Activated naive CD4-positive, alpha-beta T cell treated with Interleukin-2 at 50 U/mL for 16 hours (primary cell): ENCODE measurements around the gene GPRASP1.
"Not testable (repeated sequence)": the region's sequence is repeated elsewhere in the genome, so short reads cannot be mapped to it uniquely, and the experiment has no call there.

Source experiments
- DNase-seq: peaks from one replicate; pipeline ENCODE4 v3.0.0-alpha.2; 2020

The GPRASP1 gene

DNA sequence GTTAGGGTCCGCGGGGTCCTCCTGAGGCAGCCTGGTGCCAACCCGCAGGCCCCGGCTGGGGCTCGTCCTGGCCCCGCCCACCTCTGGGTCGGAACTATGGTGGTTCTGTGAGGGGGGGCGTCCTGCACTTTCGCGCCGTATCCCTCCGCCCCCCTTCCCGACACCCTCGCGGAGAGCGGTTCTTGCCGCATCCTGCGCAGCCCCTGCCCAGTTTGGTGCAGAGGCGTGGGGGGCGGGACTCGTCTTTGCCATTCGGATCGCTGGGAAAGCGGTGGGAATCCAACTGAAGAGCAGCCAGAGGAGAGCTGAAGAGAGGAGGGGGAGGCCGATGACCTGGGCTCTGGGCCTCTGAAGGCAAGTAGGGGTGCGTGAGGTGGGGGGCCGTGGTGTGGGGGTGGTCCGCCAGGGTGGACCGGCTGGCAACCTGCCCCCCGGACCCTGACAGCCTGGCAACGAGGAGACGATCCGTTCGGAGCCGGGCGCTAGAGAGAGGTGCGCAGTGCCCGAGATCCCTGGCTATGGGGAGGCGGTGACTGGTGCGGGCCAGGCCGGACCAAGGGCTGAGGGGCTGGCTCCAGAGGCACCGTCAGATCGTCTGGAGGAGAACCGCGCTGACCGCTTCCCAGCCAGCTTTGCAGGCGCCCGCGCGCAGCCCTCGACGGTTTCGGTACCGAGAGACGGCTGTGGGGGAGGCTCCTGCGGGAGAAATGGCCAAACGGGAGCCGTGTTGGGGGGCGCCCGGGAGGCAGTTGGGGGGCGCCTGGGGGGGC, at the start of gene GPRASP1:
GPRASP1 (plus strand) TSS at position 242 of the 770 bp plus-strand sequence. CDS start 2,431 bp downstream, outside the sequence.
- DNase-seq = peak; percentile 59

- DNase-seq = no peak
These were observed 47.0 kb upstream of the GPRASP1 start for GRCh38 chrX:102604327-102604726.

DNA sequence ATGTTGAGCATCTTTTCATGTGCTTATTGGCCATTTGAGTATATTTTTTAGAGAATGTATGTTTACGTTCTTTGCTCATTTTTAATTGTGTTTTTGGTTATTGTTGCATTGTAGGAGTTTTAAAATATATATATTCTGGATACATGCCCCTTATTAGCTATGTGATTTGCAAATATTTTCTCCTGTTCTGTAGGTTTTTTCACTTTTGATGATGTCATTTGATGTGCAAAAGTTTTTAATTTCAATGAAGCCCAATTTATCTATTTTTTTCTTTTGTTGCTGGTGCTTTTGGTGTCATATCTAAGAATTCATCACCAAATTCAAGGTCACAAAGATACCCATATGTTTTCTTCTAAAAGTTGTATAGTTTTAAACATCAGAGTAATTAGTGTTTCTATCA, 45.2 kb upstream of the GPRASP1 start:
- no peak for DNase-seq

- no peak for DNase-seq
These were observed 40.4 kb upstream of the GPRASP1 start for GRCh38 chrX:102610905-102611304.

GRCh38 chrX:102624105-102624504, 27.2 kb upstream of the GPRASP1 start:
- DNase-seq = no peak

DNA sequence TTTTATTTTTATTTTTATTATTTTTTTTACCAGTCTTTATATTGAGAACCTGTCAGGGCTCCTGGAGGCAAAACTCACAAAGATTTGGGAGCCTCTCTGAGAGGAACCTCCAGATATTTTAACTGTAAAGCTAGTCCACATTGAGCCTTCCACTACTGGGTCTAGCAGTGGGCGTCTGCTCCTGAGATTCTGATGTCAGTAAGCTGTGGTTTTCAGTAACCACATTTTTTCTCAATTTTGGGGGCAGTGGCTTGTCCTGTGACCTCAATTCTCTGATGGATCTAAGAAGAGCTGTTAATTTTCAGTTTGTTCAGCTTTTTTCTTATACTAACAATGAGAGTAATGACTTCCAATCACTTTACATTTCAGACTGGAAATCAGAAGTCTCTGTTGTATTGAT, 23.6 kb upstream of the GPRASP1 start:
- no peak for DNase-seq

GRCh38 chrX:102637561-102637960, 13.7 kb upstream of the GPRASP1 start:
- DNase-seq = no peak

DNA sequence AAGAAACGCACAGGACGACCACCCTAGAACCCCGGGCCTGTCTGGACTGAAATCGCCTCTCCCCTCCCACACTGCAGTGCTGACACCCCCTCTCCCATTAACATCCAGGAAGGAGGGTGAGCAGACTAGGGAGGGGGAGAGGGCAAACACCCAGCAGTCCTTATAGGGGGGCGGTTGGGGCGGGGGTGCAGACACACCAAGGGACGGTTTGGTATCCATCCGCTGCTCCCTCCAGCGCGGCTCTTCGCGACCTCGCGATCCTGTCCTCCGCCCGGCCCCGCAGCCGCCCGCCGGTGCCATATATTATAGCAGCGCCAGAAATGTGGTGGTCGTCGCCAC, 411 bp upstream of the GPRASP1 start:
- no peak for DNase-seq

- DNase-seq = peak; percentile 55
These were observed 877 bp downstream of the GPRASP1 start for GRCh38 chrX:102652031-102652688.

GRCh38 chrX:102654696-102655095, 3.4 kb downstream of the GPRASP1 start:
- no peak for DNase-seq

- DNase-seq = no peak
These were observed 7.3 kb downstream of the GPRASP1 start for GRCh38 chrX:102658556-102658955.

DNA sequence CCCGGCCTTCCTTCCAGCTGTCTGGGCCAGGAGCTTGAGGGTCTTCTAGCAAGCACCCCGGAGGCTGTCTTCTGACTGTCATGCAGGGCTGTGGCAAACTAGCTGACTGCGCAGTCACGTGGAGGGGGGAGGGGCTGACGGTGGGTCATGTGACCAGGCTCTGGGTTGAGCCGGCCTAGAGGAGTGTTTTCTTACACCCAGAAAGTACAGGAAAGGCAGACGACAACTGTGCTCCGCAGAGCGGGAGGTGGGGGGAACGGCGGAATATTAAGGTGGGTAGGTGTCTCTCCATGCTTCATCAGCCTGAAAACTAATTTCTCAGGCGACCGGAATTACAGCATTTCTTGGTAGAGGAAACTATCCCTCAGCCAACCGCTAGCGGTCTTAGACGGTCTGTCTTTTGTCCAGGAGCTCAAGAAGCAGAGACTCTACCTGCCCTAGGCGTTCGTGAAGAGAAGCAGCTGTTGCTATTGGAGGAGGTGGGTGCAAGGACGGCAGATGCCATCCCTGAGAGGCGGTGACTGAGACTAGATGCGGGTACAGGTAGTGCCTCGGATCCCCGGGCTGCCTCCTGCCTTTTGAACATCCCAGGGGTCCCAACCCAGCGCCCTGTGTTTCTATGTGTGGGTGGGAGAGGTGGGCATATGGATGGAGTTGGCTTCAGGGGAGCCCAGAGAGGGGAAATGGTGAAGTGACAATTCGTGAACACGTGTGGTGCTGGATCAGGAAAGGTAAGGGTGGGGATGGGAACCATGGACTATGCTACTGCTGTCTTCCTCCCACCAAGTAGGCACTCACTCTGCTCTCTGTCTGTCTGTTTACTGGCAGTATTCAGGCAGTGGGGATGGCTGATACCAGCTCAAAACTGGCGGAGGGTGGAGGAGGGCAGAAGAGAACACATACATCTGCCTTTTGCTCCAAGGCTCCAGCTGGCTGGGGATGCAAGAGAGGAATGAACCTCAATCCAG, 8.8 kb downstream of the GPRASP1 start:
- DNase-seq = peak; percentile 86

GRCh38 chrX:102663820-102664219, 12.5 kb downstream of the GPRASP1 start:
- not testable (repeated sequence) for DNase-seq

DNA sequence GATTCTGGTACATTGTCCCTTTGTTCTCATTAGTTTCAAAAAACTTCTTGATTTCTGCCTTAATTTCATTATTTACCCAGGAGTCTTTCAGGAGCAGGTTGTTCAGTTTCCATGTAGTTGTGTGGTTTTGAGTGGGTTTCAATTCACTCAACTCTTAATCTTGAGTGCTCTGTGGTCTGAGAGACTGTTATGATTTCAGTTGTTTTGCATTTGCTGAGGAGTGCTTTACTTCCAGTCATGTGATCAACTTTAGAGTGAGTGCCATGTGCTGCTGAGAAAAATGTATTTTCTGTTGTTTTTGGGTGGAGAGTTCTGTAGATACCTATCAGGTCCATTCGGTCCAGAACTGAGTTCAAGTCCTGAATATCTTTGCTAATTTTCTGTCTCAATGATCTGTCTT, 15.8 kb downstream of the GPRASP1 start:
- not testable (repeated sequence) for DNase-seq

- no peak for DNase-seq
These were observed 18.2 kb downstream of the GPRASP1 start for GRCh38 chrX:102669526-102669925.

GRCh38 chrX:102672856-102673255, 21.6 kb downstream of the GPRASP1 start:
- DNase-seq = no peak

DNA sequence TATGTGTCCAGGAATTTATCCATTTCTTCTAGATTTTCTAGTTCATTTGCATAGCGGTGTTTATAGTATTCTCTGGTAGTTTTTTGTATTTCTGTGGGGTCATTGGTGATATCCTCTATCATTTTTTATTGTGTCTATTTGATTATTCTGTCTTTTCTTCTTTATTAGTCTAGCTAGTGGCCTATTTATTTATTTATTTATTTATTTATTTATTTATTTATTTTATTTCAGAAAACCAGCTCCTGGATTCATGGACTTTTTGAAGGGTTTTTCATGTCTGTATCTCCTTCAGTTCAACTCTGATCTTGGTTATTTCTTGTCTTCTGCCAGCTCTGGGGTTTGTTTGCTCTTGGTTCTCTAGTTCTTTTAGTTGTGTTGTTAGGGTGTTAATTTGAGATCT, 26.2 kb downstream of the GPRASP1 start:
- DNase-seq = not testable (repeated sequence)

DNA sequence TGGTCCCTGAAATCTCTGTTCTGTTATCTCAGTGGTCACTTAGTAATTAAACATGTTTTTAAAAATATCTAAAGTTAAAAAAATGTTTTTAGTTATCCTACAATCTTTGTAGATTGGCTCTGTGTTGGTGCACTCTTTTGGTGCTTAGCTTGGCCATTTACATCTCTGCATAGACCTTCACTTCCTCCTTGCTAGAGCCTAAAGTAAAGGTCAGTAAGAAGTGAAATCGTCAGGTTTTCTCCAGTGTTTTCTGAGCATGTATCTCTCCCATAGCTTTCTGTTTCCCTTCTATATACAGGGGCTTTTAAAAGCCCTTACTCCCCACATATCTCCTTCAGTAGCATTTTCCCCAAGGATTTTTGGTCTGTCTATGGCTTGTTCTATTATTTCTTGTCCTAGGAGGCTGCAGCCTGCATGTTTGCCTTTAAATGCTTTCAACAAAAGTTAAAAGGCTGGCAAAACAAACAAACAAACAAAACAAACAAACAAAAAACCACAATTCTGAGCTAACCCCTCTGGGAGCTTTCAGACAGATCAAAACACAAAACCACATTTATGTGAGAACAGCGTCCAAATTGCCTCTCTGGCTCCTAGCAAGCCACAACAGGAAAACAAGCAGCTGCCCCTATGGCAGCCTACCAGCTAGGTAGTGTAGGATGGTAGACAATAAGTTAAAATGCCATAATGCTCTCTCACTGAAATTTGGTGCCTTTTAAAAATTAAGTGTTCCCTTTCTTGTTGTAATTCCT, 33.7 kb downstream of the GPRASP1 start:
- no peak for DNase-seq

DNA sequence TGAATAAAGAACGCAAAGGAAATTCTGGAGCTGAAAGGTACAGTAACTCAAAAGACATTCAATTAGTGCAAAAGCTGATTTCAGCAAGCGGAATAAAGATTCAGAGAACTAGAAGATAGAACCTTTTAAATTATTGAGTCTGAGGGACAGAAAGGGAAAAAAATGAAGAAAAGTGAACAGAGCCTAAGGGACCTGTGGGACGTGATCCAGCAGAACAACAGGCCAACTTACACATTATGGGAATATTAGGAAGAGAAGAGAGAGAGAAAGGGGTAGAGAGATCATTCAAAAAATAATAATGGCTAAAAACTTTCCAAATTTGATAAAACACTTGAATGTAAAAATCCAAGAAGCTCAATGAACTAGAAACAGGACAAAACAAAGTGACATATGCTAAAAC, 43.5 kb downstream of the GPRASP1 start:
- DNase-seq = no peak

DNA sequence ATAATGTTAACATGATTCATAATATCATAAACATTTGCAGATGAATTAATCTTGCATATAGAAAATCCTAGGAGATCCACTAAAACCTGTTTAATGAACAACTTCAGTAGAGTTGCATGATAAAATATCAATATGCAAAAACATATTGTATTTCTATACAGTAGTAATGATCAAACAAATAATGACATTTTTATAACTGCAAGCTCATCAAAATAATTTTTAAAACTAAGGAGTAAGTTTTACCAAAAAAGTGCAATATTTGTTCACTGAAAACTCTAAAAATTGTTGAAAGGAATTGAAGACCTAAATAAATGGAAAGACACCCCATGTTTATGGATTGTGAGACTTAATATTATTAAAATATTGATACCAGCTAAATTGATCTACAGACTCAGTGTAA, 45.0 kb downstream of the GPRASP1 start:
- no peak for DNase-seq

- DNase-seq = no peak
These were observed 46.2 kb downstream of the GPRASP1 start for GRCh38 chrX:102697494-102697893.
